HepG2 (cell line): ENCODE data around the gene LRP5. TPM values are rescaled to one million over a fixed set of nuclear protein-coding genes. Genes with fewer than 3 reads are reported as not detected.

ENCODE experiments used
- ATAC-seq: fragments of 200-7000 bp; cut with Tn5 transposase; 3 replicates; pipeline ENCODE4 v1.9.1; 2020; ENCODE audit warnings: mild to moderate bottlenecking, moderate library complexity
- BruUV-seq: library from RNA; stranded (reverse); fragments of 400-500 nt; replicated peaks from 2 replicates; lab custom pipeline; 2021; lab: Mats Ljungman, UMichigan
- CTCF ChIA-PET: fragments of 300-600 bp; formaldehyde crosslinking; extraction: SDS; loops from one replicate; lab custom pipeline; 2021; ENCODE audit warnings: low total read pairs, inconsistent platforms, low intra/inter-chr PET ratio; lab: Yijun Ruan, JAX
- POLR2A ChIA-PET: fragments of 350-600 bp; sonication (Branson Sonifier 250); formaldehyde crosslinking; loops from one replicate; lab custom pipeline; 2020; ENCODE audit warnings: antibody characterized with exemption, inconsistent platforms; lab: Yijun Ruan, JAX
- DNase-seq: peaks from one replicate; pipeline ENCODE4 v3.0.0-alpha.2; 2015; ENCODE audit warnings: low spot score
- FAIRE-seq: peaks from 3 replicates; lab custom pipeline; 2011; peaks lifted over from hg19 to GRCh38; lab: Jason Lieb, UNC
- H2AFZ ChIP-seq: one replicate; pipeline ENCODE4 v1.6.1; 2011; ENCODE audit warnings: low read length, inconsistent platforms
- H3K27ac ChIP-seq: fragments of 300-600 bp; 3 replicates; pipeline ENCODE4 v1.8.0; 2011; ENCODE audit warnings: mixed run types, mild to moderate bottlenecking, mixed read lengths, low read length, inconsistent platforms; ENCODE audit not compliant: insufficient read depth; ENCODE audit errors: extremely low read length
- H3K27me3 ChIP-seq, 2 experiments: fragments of 200-600 bp in 1 of 2; 2 replicates in 1 of 2; 3 replicates in 1 of 2; pipeline versions ENCODE4 v1.6.0 to v1.8.0; 2011; ENCODE audit warnings: low read length in 2 of 2, mild to moderate bottlenecking in 2 of 2, moderate library complexity in 2 of 2, inconsistent platforms in 1 of 2; ENCODE audit not compliant: insufficient read depth in 2 of 2, control insufficient read depth in 1 of 2
- H3K36me3 ChIP-seq, 2 experiments: fragments of 200-600 bp in 1 of 2; replicated peaks in 1 of 2; 2 replicates in 1 of 2; 3 replicates in 1 of 2; pipeline versions ENCODE4 v1.5.1 to v1.8.0; 2011; ENCODE audit warnings: low read length in 2 of 2, inconsistent platforms in 1 of 2; ENCODE audit not compliant: insufficient read depth in 2 of 2, control insufficient read depth in 1 of 2
- H3K4me1 ChIP-seq: 2 replicates; pipeline ENCODE4 v1.5.1; 2012; ENCODE audit warnings: low read length, inconsistent platforms; ENCODE audit not compliant: insufficient read depth
- H3K4me2 ChIP-seq: 2 replicates; pipeline ENCODE4 v1.6.0; 2011; ENCODE audit warnings: low read depth, low read length, inconsistent platforms
- H3K4me3 ChIP-seq, 3 experiments: fragments of 200-600 bp in 1 of 3; sonication (generic), shearing (Covaris generic) in 1 of 3; replicated peaks in 1 of 3; 2 replicates each; pipeline ENCODE4 v1.5.1; 2011 to 2016; ENCODE audit warnings: low read length in 3 of 3, inconsistent platforms in 2 of 3, low read depth in 2 of 3, mild to moderate bottlenecking in 2 of 3, control low read depth in 1 of 3, mixed read lengths in 1 of 3; ENCODE audit not compliant: insufficient read depth in 1 of 3
- H3K79me2 ChIP-seq: one replicate; pipeline ENCODE4 v1.6.1; 2011; ENCODE audit warnings: low read length, inconsistent platforms; ENCODE audit not compliant: insufficient read depth
- H3K9ac ChIP-seq: 2 replicates; pipeline ENCODE4 v1.6.0; 2011; ENCODE audit warnings: mild to moderate bottlenecking, low read depth, low read length, inconsistent platforms; ENCODE audit not compliant: insufficient read depth
- H3K9me3 ChIP-seq: 2 replicates; pipeline ENCODE4 v1.5.1; 2012; ENCODE audit warnings: mild to moderate bottlenecking, low read length
- H4K20me1 ChIP-seq: 2 replicates; pipeline ENCODE4 v1.6.0; 2011; ENCODE audit warnings: inconsistent platforms, mild to moderate bottlenecking, low read length, moderate library complexity; ENCODE audit not compliant: insufficient read depth
- BATF2 ChIP-seq: sonication (generic); formaldehyde crosslinking; IDR thresholded peaks from 2 replicates; pipeline ENCODE4 v1.8.0; 2022; ENCODE audit warnings: mild to moderate bottlenecking, missing genetic modification reagents, moderate library complexity
- CSRNP1 ChIP-seq: sonication (generic); formaldehyde crosslinking; IDR thresholded peaks from 2 replicates; pipeline ENCODE4 v1.8.1; 2023; ENCODE audit warnings: mild to moderate bottlenecking, missing genetic modification reagents
- DR1 ChIP-seq: sonication (generic); formaldehyde crosslinking; IDR thresholded peaks from 2 replicates; pipeline ENCODE4 v1.8.0; 2021; ENCODE audit warnings: mild to moderate bottlenecking, missing genetic modification reagents, inconsistent platforms
- HINFP ChIP-seq: sonication (generic); formaldehyde crosslinking; IDR thresholded peaks from 2 replicates; pipeline ENCODE4 v1.4.0; 2020; ENCODE audit warnings: low read depth, mild to moderate bottlenecking, missing genetic modification reagents
- KDM5B ChIP-seq: sonication (generic); formaldehyde crosslinking; IDR thresholded peaks from 2 replicates; pipeline ENCODE4 v1.4.0; 2020; ENCODE audit warnings: missing genetic modification reagents, mild to moderate bottlenecking, borderline replicate concordance
- NFYB ChIP-seq: sonication (generic); formaldehyde crosslinking; IDR thresholded peaks from 2 replicates; pipeline ENCODE4 v1.4.0; 2020; ENCODE audit warnings: missing genetic modification reagents
- PBX3 ChIP-seq: sonication (generic); formaldehyde crosslinking; IDR thresholded peaks from 2 replicates; pipeline ENCODE4 v1.8.1; 2023; ENCODE audit warnings: missing genetic modification reagents, inconsistent platforms, borderline replicate concordance
- TEF ChIP-seq: sonication (generic); formaldehyde crosslinking; IDR thresholded peaks from 2 replicates; pipeline ENCODE4 v1.5.0; 2020; ENCODE audit warnings: missing genetic modification reagents
- UBTF ChIP-seq: sonication (generic); formaldehyde crosslinking; IDR thresholded peaks from 2 replicates; pipeline ENCODE4 v1.4.0; 2020; ENCODE audit warnings: mild to moderate bottlenecking, missing genetic modification reagents
- ZNF225 ChIP-seq: sonication (generic); formaldehyde crosslinking; IDR thresholded peaks from 2 replicates; pipeline ENCODE4 v1.4.0; 2020; ENCODE audit warnings: mild to moderate bottlenecking, missing genetic modification reagents
- ZNF605 ChIP-seq: sonication (generic); formaldehyde crosslinking; IDR thresholded peaks from 2 replicates; pipeline ENCODE4 v1.8.0; 2022; ENCODE audit warnings: mild to moderate bottlenecking, missing genetic modification reagents
- WGBS: methylation state at CpG from one replicate; pipeline ENCODE4 v1.1.6; 2017; ENCODE audit warnings: low lambda C conversion rate; 5-methylcytosine and 5-hydroxymethylcytosine counted together
- in situ Hi-C: cut with HindIII; loops from 2 replicates; pipeline ENCODE4 v1.10.0; 2017; ENCODE audit warnings: low pct_unique_long_range_greater_than_20kb; ENCODE audit not compliant: extremely low pct_ligation_motif_present
- intact Hi-C: fragments of 100-400 bp; cut with micrococcal nuclease; formaldehyde crosslinking; loops from one replicate; pipeline ENCODE4 v1.10.0; 2022; ENCODE audit not compliant: unreplicated experiment
- polyA plus RNA-seq, 8 experiments: library from polyadenylated mRNA; depleted of rRNA in 3 of 8; stranded (reverse) in 7 of 8; unstranded in 1 of 8; fragments of >200 nt; fragmentation: Illumina TruSeq in 4 of 8; extraction: Trizol in 4 of 8; gene quantifications; 2 replicates each; pipeline versions ENCODE4 v1.2.1 to v1.2.3, GENCODE V29; 2011 to 2016; ENCODE audit warnings: low read depth in 4 of 8, missing spikeins in 1 of 8, mixed read lengths in 1 of 8; ENCODE audit not compliant: insufficient read depth in 1 of 8
- total RNA-seq, 5 experiments: library from RNA; depleted of rRNA; stranded (reverse); fragments of >200 nt; fragmentation: Illumina TruSeq; extraction: Trizol; gene quantifications; 2 replicates each; pipeline ENCODE4 v1.2.3, GENCODE V29; 2016; ENCODE audit warnings: low read depth in 1 of 5

LRP5 gene
- total and polyA plus RNA-seq, 2 of the 13 experiments (the other 11 are each of a cell fraction or from before 2014, with no cell fraction given): 40.4 to 64.0 TPM

- peak; percentile 65; the same call in 1 of the 2 replicates for TF ChIP-seq UBTF
- TF ChIP-seq BATF2 (CRISPR knock-in tag): no peak
- TF ChIP-seq, all 625 proteins: peak for 27
These were observed 586 bp downstream of the LRP5 start (continued) for GRCh38 chr11:68312780-68313573.

GRCh38 chr11:68313574-68314202, 1.3 kb downstream of the LRP5 start:
- BruUV-seq: TSS peak; percentile 54
- FAIRE-seq: peak; percentile 8
- 0 out of 2 replicates have a peak, but pooled peaks have one; percentile 60 for TF ChIP-seq ZNF225 (CRISPR knock-in tag)
- no peak for TF ChIP-seq KDM5B (CRISPR knock-in tag)
- no peak for TF ChIP-seq DR1 (CRISPR knock-in tag)
- no peak for TF ChIP-seq ZNF605 (CRISPR knock-in tag)
- no peak for TF ChIP-seq TEF (CRISPR knock-in tag)
- TF ChIP-seq HINFP: 0 out of 2 replicates have a peak, but pooled peaks have one; percentile 40
- TF ChIP-seq CSRNP1: no peak
- no peak for TF ChIP-seq NFYB (CRISPR knock-in tag)
- TF ChIP-seq PBX3 (CRISPR knock-in tag): no peak

More at GRCh38 chr11:68313574-68314202, 1.3 kb downstream of the LRP5 start:
- peak overlapping the region; percentile 91 for H3K27ac ChIP-seq
- no peak; the same call in 2 of the 3 replicates for ATAC-seq
- no peak overlapping the region for H2AFZ ChIP-seq
- peaks cover 56% of the 10 kb centered on the region for H3K79me2 ChIP-seq
- H3K9ac ChIP-seq: peak overlapping the region; percentile 96
- H3K4me3 ChIP-seq: peak overlapping the region; percentile 89 to 98 (median 95)
- CTCF ChIA-PET: no interaction called here
- no peaks in the 10 kb centered on the region for H3K9me3 ChIP-seq
- H3K36me3 ChIP-seq: no peaks in the 10 kb centered on the region
- peaks cover 67% of the 10 kb centered on the region for H3K4me1 ChIP-seq
- peak overlapping the region; percentile 86 for H3K4me2 ChIP-seq
- H3K27me3 ChIP-seq: no peaks in the 10 kb centered on the region; a peak in 1 of 5 replicates
- peak; percentile 43 for DNase-seq
- POLR2A ChIA-PET: interaction anchor here (0.7 to 5.9 kb wide), 14 partner anchors 9 to 147 kb away, joined by 3 to 209 read pairs (median 10); partner anchors contain the start of genes C11orf24 and PPP6R3
- WGBS: 3% methylated on average over 15 of the region's 19 CpGs
- in situ Hi-C loops (no loop called here), intact Hi-C loops (loop anchor here (2.0 kb wide), 2 partner anchors 15 kb away; no protein-coding TSS in a partner anchor)
- peaks cover 32% of the 10 kb centered on the region for H4K20me1 ChIP-seq
